HepG2 (cell line): ENCODE measurements around the gene ATG9A. TPM values are rescaled to one million over a fixed set of nuclear protein-coding genes. Genes with fewer than 3 reads are reported as not detected.

ENCODE experiments used
- CC2D1A ChIP-seq: sonication (generic); formaldehyde crosslinking; IDR thresholded peaks from 2 replicates; pipeline ENCODE4 v1.8.1; 2023; ENCODE audit warnings: mild to moderate bottlenecking, missing genetic modification reagents
- GATAD2A ChIP-seq: IDR thresholded peaks from 2 replicates; pipeline ENCODE4 v1.6.1; 2016
- KLF11 ChIP-seq: IDR thresholded peaks from 2 replicates; pipeline ENCODE4 v1.6.1; 2016; ENCODE audit warnings: missing compliant biosample characterization
- MAFF ChIP-seq: IDR thresholded peaks from 2 replicates; pipeline ENCODE4 v1.6.1; 2011; ENCODE audit warnings: low read depth, low read length, improper control_type of control experiment
- MXD1 ChIP-seq: sonication (generic); formaldehyde crosslinking; IDR thresholded peaks from 2 replicates; pipeline ENCODE4 v1.4.0; 2020; ENCODE audit warnings: mild to moderate bottlenecking, missing genetic modification reagents
- NR2F6 ChIP-seq, 2 experiments: IDR thresholded peaks; 2 replicates each; pipeline ENCODE4 v1.6.1; 2016; ENCODE audit warnings: antibody characterized with exemption in 1 of 2, mild to moderate bottlenecking in 1 of 2
- PAWR ChIP-seq: sonication (generic); formaldehyde crosslinking; IDR thresholded peaks from 2 replicates; pipeline ENCODE4 v1.4.0; 2020; ENCODE audit warnings: missing genetic modification reagents, mild to moderate bottlenecking, borderline replicate concordance
- PAXIP1 ChIP-seq: sonication (generic); formaldehyde crosslinking; conservative IDR thresholded peaks from 2 replicates; pipeline ENCODE4 v1.4.0; 2020; ENCODE audit warnings: mild to moderate bottlenecking, missing genetic modification reagents, moderate library complexity
- PHF20 ChIP-seq: sonication (generic); formaldehyde crosslinking; IDR thresholded peaks from 2 replicates; pipeline ENCODE4 v1.5.0; 2020; ENCODE audit warnings: mild to moderate bottlenecking, missing genetic modification reagents
- SOX6 ChIP-seq, 2 experiments: fragments of 450-650 bp in 1 of 2; sonication (generic) in 1 of 2; formaldehyde crosslinking in 1 of 2; IDR thresholded peaks; 2 replicates each; pipeline versions ENCODE4 v1.4.0 to v1.6.1; 2017 to 2020; ENCODE audit warnings: antibody characterized with exemption in 1 of 2, mild to moderate bottlenecking in 1 of 2, missing genetic modification reagents in 1 of 2
- THRA ChIP-seq: sonication (generic); formaldehyde crosslinking; IDR thresholded peaks from 2 replicates; pipeline ENCODE4 v1.4.0; 2020; ENCODE audit warnings: missing genetic modification reagents, borderline replicate concordance
- TRIM22 ChIP-seq: fragments of 450-650 bp; IDR thresholded peaks from 2 replicates; pipeline ENCODE4 v1.6.1; 2017
- YEATS4 ChIP-seq: sonication (generic); formaldehyde crosslinking; IDR thresholded peaks from 2 replicates; pipeline ENCODE4 v1.4.0; 2020; ENCODE audit warnings: missing genetic modification reagents, borderline replicate concordance
- ZBTB2 ChIP-seq: sonication (generic); formaldehyde crosslinking; IDR thresholded peaks from 2 replicates; pipeline ENCODE4 v1.8.0; 2022; ENCODE audit warnings: low read depth, missing genetic modification reagents
- ZNF225 ChIP-seq: sonication (generic); formaldehyde crosslinking; IDR thresholded peaks from 2 replicates; pipeline ENCODE4 v1.4.0; 2020; ENCODE audit warnings: mild to moderate bottlenecking, missing genetic modification reagents
- ZNF264 ChIP-seq: sonication (generic); formaldehyde crosslinking; IDR thresholded peaks from 2 replicates; pipeline ENCODE4 v1.4.0; 2020; ENCODE audit warnings: missing genetic modification reagents
- ZNF674 ChIP-seq: sonication (generic); formaldehyde crosslinking; IDR thresholded peaks from 2 replicates; pipeline ENCODE4 v1.5.0; 2020; ENCODE audit warnings: low read depth, mild to moderate bottlenecking, missing genetic modification reagents
- ZNF724P ChIP-seq: sonication (generic); formaldehyde crosslinking; IDR thresholded peaks from 2 replicates; pipeline ENCODE4 v1.8.0; 2022; ENCODE audit warnings: missing genetic modification reagents, borderline replicate concordance
- ZNF841 ChIP-seq: sonication (generic); formaldehyde crosslinking; IDR thresholded peaks from 2 replicates; pipeline ENCODE4 v1.8.1; 2023; ENCODE audit warnings: missing genetic modification reagents, borderline replicate concordance
- ZSCAN21 ChIP-seq: sonication (generic); formaldehyde crosslinking; IDR thresholded peaks from 2 replicates; pipeline ENCODE4 v1.8.0; 2022; ENCODE audit warnings: mild to moderate bottlenecking, missing genetic modification reagents, moderate library complexity, borderline replicate concordance
- polyA plus RNA-seq, 8 experiments: library from polyadenylated mRNA; depleted of rRNA in 3 of 8; stranded (reverse) in 7 of 8; unstranded in 1 of 8; fragments of >200 nt; fragmentation: Illumina TruSeq in 4 of 8; extraction: Trizol in 4 of 8; gene quantifications; 2 replicates each; pipeline versions ENCODE4 v1.2.1 to v1.2.3, GENCODE V29; 2011 to 2016; ENCODE audit warnings: low read depth in 4 of 8, missing spikeins in 1 of 8, mixed read lengths in 1 of 8; ENCODE audit not compliant: insufficient read depth in 1 of 8
- total RNA-seq, 5 experiments: library from RNA; depleted of rRNA; stranded (reverse); fragments of >200 nt; fragmentation: Illumina TruSeq; extraction: Trizol; gene quantifications; 2 replicates each; pipeline ENCODE4 v1.2.3, GENCODE V29; 2016; ENCODE audit warnings: low read depth in 1 of 5

The ATG9A gene
- total and polyA plus RNA-seq, 2 of the 13 experiments (the other 11 are each of a cell fraction or from before 2014, with no cell fraction given) = 35.0 to 131 TPM

GRCh38 chr2:219218732-219219701 is 10.4 kb downstream of the ATG9A start, which contains the start of gene ABCB6 (continued):
- TF ChIP-seq ZSCAN21 (CRISPR knock-in tag) (peak; percentile 98), ZNF841 (no peak; the same call in 1 of the 2 replicates), NR2F6 (IDR thresholded peaks at IDR 0.05) (no peak), NR2F6 (CRISPR knock-in tag; IDR thresholded peaks at IDR 0.05) (no peak), CC2D1A (0 out of 2 replicates have a peak, but pooled peaks have one; percentile 52), KLF11 (CRISPR knock-in tag) (peak; percentile 67; the same call in 1 of the 2 replicates), ZNF674 (no peak), ZNF264 (CRISPR knock-in tag) (0 out of 2 replicates have a peak, but pooled peaks have one; percentile 36), TRIM22 (no peak), PHF20 (peak; percentile 71), SOX6 (IDR thresholded peaks at IDR 0.05) (no peak), SOX6 (CRISPR knock-in tag; IDR thresholded peaks at IDR 0.05) (peak; percentile 78), ZBTB2 (CRISPR knock-in tag) (0 out of 2 replicates have a peak, but pooled peaks have one; percentile 70), GATAD2A (peak; percentile 68), MXD1 (CRISPR knock-in tag) (peak; percentile 99), PAXIP1 (CRISPR knock-in tag) (peak; percentile 48), THRA (CRISPR knock-in tag) (peak; percentile 65; the same call in 1 of the 2 replicates), PAWR (no peak), ZNF225 (CRISPR knock-in tag) (peak; percentile 86; the same call in 1 of the 2 replicates), YEATS4 (CRISPR knock-in tag) (peak; percentile 97), ZNF724P (CRISPR knock-in tag) (peak; percentile 93), MAFF (no peak)
